Breast epithelium (tissue), 4 donors: ENCODE results near the gene AAR2. TPM values are rescaled to one million over a fixed set of nuclear protein-coding genes. Genes with fewer than 3 reads are reported as not detected.

Experiments
- DNase-seq, 2 donors: peaks; one replicate each; pipeline ENCODE4 v3.0.0-alpha.2; 2019; ENCODE audit warnings: low spot score in 2 of 2
- H3K27ac ChIP-seq, 2 donors: fragments of 200-600 bp; sonication (generic) in 1 of 2; one replicate each; pipeline ENCODE4 v1.5.1; 2016 to 2019; ENCODE audit warnings: mild to moderate bottlenecking in 1 of 2
- H3K27me3 ChIP-seq, 2 donors: fragments of 200-600 bp; sonication (generic) in 1 of 2; one replicate each; pipeline versions ENCODE4 v1.5.1 to v1.6.0; 2017 to 2019; ENCODE audit warnings: control low read depth in 1 of 2, mild to moderate bottlenecking in 1 of 2
- H3K36me3 ChIP-seq: fragments of 200-600 bp; one replicate; pipeline ENCODE4 v1.5.1; 2019
- H3K4me1 ChIP-seq, 2 donors: fragments of 200-600 bp; sonication (generic); one replicate each; pipeline ENCODE4 v1.5.1; 2016 to 2019; ENCODE audit warnings: control low read depth in 1 of 2
- H3K4me3 ChIP-seq, 3 donors: fragments of 200-600 bp; sonication (generic); 1 replicate in 2 of 3; 2 replicates in 1 of 3; pipeline ENCODE4 v1.5.1; 2016 to 2019; ENCODE audit warnings: mild to moderate bottlenecking in 3 of 3, moderate library complexity in 2 of 3
- H3K9me3 ChIP-seq, 2 donors: fragments of 200-600 bp; sonication (generic) in 1 of 2; one replicate each; pipeline ENCODE4 v1.5.1; 2016 to 2019; ENCODE audit warnings: control low read depth in 1 of 2
- POLR2A ChIP-seq: fragments of 450-650 bp; IDR thresholded peaks from one replicate; pipeline ENCODE4 v1.6.1; 2016; ENCODE audit warnings: antibody characterized with exemption, mild to moderate bottlenecking, moderate library complexity
- POLR2AphosphoS5 ChIP-seq, 3 donors: sonication (generic); formaldehyde crosslinking; IDR thresholded peaks; one replicate each; pipeline ENCODE4 v1.6.1; 2017; ENCODE audit warnings: antibody characterized with exemption in 3 of 3
- intact Hi-C: fragments of 100-400 bp; cut with DNase I; formaldehyde crosslinking; loops from one replicate; pipeline ENCODE4 v1.15.1; 2023; ENCODE audit warnings: low total_unique reads
- total RNA-seq, 3 donors: library from RNA; depleted of rRNA; stranded (reverse); fragments of >200 nt; gene quantifications; one replicate each; pipeline ENCODE4 v1.1.0, GENCODE V29; 2016
- TF ChIP-seq, protein P1 (sequence below), 3 donors: fragments of 450-650 bp; IDR thresholded peaks; one replicate each; pipeline ENCODE4 v1.5.1; 2016 to 2017; ENCODE audit warnings: antibody characterized with exemption in 3 of 3, mild to moderate bottlenecking in 3 of 3, moderate library complexity in 3 of 3

The AAR2 gene
- total RNA-seq, 3 donors from 2014 or later, result 32.1 to 38.5 (median 36.5) TPM

GRCh38 chr20:36273414-36274180 lies 37.3 kb downstream of the AAR2 start:
- no peaks in the 10 kb centered on the region for H3K36me3 ChIP-seq
- intact Hi-C loops, result no loop called here

GRCh38 chr20:36274181-36274841 lies 38.0 kb downstream of the AAR2 start:
- no peak overlapping the region for H3K27ac ChIP-seq
- no peaks in the 10 kb centered on the region for H3K9me3 ChIP-seq
- no peaks in the 10 kb centered on the region for H3K4me1 ChIP-seq
- H3K36me3 ChIP-seq, result no peaks in the 10 kb centered on the region
- TF ChIP-seq POLR2AphosphoS5 (IDR thresholded peaks at IDR 0.05) (no peak), POLR2A (no peak)
- TF ChIP-seq, protein P1, sequence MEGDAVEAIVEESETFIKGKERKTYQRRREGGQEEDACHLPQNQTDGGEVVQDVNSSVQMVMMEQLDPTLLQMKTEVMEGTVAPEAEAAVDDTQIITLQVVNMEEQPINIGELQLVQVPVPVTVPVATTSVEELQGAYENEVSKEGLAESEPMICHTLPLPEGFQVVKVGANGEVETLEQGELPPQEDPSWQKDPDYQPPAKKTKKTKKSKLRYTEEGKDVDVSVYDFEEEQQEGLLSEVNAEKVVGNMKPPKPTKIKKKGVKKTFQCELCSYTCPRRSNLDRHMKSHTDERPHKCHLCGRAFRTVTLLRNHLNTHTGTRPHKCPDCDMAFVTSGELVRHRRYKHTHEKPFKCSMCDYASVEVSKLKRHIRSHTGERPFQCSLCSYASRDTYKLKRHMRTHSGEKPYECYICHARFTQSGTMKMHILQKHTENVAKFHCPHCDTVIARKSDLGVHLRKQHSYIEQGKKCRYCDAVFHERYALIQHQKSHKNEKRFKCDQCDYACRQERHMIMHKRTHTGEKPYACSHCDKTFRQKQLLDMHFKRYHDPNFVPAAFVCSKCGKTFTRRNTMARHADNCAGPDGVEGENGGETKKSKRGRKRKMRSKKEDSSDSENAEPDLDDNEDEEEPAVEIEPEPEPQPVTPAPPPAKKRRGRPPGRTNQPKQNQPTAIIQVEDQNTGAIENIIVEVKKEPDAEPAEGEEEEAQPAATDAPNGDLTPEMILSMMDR (IDR thresholded peaks at IDR 0.05), result no peak
- no peak for DNase-seq
- intact Hi-C loops, result no loop called here
- H3K4me3 ChIP-seq, result no peak overlapping the region
- peaks cover 0 to 11% of the 10 kb centered on the region in 2 donors for H3K27me3 ChIP-seq

More at GRCh38 chr20:36273414-36274180, 37.3 kb downstream of the AAR2 start:
- TF ChIP-seq, protein P1 (IDR thresholded peaks at IDR 0.05), result no peak
- TF ChIP-seq POLR2AphosphoS5 (IDR thresholded peaks at IDR 0.05) (no peak), POLR2A (no peak)
- Histone ChIP-seq H3K27me3 (peaks cover 0 to 11% of the 10 kb centered on the region in 2 donors), H3K9me3 (no peaks in the 10 kb centered on the region), H3K4me1 (no peaks in the 10 kb centered on the region), H3K4me3 (no peak overlapping the region), H3K27ac (no peak overlapping the region)
- DNase-seq, result no peak

GRCh38 chr20:36275011-36275410 lies 38.7 kb downstream of the AAR2 start:
- intact Hi-C loops, result no loop called here
- no peak overlapping the region for H3K27ac ChIP-seq
- H3K27me3 ChIP-seq, result peaks cover 0 to 11% of the 10 kb centered on the region in 2 donors
- H3K36me3 ChIP-seq, result no peaks in the 10 kb centered on the region
- DNase-seq, result no peak
- no peaks in the 10 kb centered on the region for H3K9me3 ChIP-seq
- no peak for TF ChIP-seq POLR2A
- no peak for TF ChIP-seq POLR2AphosphoS5 (IDR thresholded peaks at IDR 0.05)
- TF ChIP-seq, protein P1 (IDR thresholded peaks at IDR 0.05), result no peak
- H3K4me1 ChIP-seq, result no peaks in the 10 kb centered on the region
- H3K4me3 ChIP-seq, result no peak overlapping the region

- TF ChIP-seq POLR2AphosphoS5 (IDR thresholded peaks at IDR 0.05), result no peak
- TF ChIP-seq, protein P1 (IDR thresholded peaks at IDR 0.05), result no peak
- no peak for TF ChIP-seq POLR2A
- Histone ChIP-seq H3K4me3 (no peak overlapping the region), H3K27me3 (peaks cover 0 to 11% of the 10 kb centered on the region in 2 donors), H3K9me3 (no peaks in the 10 kb centered on the region), H3K36me3 (no peaks in the 10 kb centered on the region), H3K27ac (no peak overlapping the region), H3K4me1 (no peaks in the 10 kb centered on the region)
- DNase-seq, result no peak
- intact Hi-C loops, result no loop called here
Measured at GRCh38 chr20:36275441-36276189, 39.3 kb downstream of the AAR2 start.
